ENCODE measurements around the gene MTF1.
"Not testable (repeated sequence)": the region's sequence is repeated elsewhere in the genome, so short reads cannot be mapped to it uniquely, and the experiment has no call there.

Gene MTF1

DNA sequence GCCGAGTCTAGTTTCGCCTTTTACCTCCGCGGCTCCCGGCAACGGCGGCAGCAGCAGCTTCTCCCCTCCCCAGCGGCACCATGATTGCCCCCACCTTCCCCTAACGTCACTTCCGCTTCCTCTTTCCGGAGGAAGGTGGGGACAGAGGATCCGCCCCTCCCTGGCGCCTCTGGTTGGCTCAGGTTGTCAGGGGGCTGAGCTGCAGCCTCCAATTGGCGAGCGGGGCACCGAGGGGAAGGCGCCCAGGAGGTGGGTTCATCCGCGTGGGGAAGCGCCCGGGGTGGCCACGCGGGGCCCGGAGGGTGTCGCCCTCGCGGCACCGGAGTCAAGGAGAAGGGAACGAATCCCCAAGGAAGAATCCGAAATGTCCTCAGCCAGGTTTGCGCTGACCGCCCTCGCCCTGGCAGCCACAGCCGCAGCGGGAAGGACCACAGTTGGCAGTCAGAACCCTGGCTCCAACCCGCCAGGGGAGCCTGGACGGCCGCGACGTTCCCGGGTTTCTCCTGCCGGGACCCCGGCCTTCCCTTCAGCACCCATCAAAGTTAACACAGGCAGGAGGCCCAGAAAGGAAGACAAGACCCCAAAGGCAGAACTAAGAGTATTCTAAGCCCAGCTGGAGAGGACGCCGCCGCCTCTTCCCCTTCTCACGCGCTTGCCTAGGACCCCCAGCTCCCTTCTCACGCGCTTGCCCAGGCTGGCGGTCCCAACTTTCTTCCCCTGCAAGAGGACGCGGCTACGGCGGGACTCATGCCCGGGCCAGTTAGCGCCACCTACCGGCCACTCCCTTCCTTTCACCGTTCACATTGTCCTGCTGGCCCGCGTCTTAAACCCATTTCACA is at the start of gene MTF1:
MTF1 (minus strand) TSS at position 86 of the 839 bp plus-strand sequence. CDS start 1,934 bp downstream, outside the sequence.
- peak; percentile 97 for DNase-seq

DNA sequence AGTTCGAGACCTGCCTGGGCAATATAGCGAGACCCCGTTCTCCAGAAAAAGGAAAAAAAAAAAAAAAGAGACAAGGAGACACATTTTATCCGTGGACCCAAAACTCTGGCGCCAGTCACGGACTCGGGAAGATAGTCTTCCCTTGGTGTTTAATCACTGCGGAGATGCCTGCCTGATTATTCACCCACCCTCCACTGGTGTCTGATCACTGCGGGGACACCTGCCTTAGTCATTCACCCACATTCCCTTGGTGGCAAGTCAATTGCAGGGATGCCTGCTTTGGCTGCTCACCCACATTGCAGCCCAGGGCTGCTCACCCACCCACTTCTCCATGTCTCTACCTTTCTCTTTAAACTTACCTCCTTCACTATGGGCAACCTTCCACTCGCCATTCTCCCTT is 49.1 kb upstream of the MTF1 start:
- not testable (repeated sequence) for DNase-seq

DNA sequence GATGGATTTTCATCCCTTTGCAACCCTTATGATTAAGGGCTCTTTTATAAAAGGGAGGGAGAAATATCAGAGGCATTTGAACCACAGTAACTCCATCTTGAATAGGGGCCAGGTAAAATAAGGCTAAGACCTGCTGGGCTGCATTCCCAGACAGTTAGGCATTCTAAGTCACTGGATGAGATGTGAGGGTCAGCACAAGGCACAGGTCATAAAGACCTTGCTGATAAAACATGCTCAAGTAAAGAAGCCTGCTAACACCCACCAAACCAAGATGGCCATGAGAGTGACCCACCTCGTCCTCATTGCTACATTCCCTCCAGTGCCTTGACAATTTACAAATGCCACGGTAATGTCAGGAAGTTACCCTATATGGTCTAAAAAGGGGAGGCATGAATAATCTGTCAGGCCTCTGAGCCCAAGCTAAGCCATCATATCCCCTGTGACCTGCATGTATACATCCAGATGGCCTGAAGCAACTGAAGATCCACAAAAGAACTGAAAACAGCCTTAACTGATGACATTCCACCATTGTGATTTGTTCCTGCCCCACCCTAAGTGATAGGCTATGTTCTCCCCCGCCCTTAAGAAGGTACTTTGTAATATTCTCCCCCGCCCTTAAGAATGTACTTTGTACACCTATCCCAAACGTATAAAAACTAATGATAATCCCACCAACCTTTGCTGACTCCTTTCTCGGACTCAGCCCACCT is 48.2 kb upstream of the MTF1 start:
- DNase-seq = not testable (repeated sequence)

DNA sequence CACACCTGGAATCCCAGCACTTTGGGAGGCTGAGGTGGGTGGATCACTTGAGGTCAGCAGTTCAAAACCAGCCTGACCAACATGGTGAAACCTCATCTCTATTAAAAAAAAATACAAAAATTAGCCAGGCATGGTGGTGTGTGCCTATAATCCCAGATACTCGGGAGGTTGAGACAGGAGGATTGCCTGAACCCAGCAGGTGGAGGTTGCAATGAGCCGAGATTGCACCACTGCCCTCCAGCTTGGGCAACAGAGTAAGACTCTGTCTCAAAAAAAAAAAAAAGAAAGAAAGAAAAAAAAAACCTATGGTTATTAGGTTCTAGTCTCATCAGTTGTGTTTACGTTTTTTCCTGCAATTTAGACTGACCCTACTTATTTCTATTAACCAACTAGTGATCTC is 47.2 kb upstream of the MTF1 start:
- DNase-seq = not testable (repeated sequence)

GRCh38 chr1:37905727-37906126 is 46.3 kb upstream of the MTF1 start:
- no peak for DNase-seq

DNA sequence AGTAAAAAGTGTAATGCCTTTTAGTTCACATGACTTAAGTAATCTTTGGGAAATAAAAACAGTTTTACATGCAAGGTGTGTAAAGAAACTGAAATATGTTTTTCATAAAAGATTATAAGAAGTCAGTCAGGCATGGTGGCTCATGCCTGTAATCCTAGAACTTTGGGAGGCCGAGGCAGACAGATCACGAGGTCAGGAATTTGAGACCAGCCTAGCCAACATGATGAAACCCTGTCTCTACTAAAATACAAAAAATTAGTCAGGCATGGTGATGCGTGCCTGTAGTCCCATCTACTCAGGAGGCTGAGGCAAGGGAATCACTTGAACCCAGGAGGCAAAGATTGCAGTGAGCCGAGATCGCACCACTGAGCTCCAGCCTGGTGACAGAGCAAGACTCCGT is 44.5 kb upstream of the MTF1 start:
- not testable (repeated sequence) for DNase-seq

DNA sequence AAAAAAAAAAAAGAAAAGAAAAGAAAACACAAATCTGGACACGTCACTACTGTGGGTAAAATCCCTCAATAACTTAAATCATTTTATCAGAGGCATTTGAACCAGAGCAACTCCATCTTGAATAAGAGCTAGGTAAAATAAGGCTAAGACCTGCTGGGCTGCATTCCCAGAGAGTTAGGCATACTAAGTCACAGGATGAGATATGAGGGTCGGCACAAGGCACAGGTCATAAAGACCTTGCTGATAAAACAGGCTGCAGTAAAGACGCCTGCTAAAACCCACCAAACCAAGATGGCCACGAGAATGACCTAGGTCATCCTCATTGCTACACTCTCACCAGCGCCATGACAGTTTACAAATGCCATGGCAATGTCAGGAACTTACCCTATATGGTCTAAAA is 43.6 kb upstream of the MTF1 start:
- DNase-seq = no peak

- DNase-seq = no peak
These were observed 42.5 kb upstream of the MTF1 start for GRCh38 chr1:37901893-37902225.

DNA sequence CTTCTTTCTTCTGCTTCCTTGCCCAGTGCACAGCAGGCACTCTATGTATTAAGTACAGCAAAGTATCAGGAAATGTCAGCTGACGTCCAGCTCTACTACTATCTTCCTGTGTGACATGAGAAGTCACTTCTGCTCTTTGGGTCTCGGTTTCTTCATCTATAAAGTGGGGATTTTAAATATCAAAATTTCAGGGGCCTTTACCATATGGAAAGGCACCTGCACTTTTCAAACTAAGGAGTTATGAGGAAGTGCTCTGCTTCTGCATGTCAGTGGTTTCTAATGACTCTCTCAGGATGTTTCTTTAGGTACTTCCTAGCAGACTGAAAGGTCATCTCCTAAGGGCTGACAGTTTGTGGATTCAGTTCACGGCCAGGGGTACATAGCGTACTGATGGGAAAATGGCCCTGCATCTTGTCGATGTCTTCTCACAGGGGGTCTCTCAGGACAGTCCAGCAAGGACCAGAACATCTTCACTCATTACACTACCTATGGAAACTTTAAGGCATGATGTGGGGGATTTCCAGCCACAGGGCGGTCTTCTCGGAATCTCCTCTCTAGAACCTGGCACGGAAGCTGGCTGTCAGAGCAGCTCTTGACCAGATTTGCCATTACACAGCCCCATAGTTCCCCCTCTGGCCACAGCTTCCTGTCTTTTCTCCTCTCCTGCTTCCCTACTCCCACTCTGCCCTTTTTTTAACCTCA is 42.0 kb upstream of the MTF1 start:
- peak in 1 of 2 donors; percentile 5 for DNase-seq

DNA sequence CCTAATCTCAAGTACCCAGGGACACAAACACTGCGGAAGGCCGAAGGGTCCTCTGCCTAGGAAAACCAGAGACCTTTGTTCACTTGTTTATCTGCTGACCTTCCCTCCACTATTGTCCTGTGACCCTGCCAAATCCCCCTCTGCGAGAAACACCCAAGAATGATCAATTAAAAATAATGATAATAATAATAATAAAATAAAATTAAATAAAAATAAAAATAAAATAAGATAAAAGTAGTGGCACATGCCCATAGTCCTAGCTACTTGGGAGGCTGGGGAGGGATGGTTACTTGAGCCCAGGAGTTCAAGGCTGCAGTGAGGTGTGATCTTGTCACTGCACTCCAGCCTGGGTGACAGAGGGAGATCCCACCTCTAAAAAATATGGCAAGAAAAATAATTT is 38.2 kb upstream of the MTF1 start:
- not testable (repeated sequence) for DNase-seq

DNA sequence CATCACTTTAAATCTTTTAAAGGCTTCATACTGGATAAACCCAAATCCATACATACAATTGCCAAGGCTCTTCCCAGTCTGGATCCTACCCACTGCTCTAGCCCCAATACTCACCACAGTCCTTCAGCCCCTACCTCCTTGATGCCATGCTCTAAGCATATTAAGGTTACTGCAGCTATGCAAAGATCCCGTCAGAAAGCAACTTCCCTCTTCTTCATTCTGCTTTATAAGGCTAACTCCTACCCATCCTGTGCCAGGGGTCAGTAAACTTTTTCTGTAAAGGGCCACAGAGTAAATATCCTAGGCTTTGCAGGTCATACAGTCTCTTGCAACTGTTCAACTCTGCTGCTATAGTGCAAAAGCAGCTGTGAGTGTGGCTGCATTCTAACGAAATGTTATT is 34.3 kb upstream of the MTF1 start:
- no peak for DNase-seq

- DNase-seq = no peak
These were observed 33.0 kb upstream of the MTF1 start for GRCh38 chr1:37892151-37893047.

DNA sequence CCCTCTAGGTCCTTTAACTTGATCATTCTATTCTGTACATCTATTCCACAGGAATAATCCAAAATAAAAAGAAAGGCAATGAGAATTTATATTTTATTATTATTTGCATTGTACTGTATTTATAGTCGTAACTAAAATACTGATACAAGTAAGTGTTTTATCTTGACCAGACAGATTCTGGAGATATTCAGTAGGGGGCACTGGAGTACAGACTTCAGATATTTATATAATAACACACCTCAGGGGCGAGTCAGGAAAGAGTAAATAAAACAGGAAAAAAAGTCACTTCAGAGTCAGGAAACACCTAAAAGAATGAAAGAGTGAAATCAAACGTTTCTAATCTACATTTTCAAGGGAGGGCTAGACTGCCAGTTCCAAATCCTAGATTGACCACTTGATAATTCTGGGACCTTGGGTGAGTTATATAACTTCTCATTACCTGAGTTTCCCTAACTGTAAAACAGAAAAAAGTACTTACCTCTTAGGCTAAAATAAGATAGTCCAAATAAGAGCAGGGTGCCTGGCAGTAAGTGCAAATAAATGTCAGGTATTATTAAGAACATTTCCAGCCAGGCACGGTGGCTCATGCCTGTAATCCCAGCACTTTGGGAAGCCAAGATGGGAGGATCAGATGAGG is 31.1 kb upstream of the MTF1 start:
- DNase-seq = peak in 1 of 2 donors; percentile 55

DNA sequence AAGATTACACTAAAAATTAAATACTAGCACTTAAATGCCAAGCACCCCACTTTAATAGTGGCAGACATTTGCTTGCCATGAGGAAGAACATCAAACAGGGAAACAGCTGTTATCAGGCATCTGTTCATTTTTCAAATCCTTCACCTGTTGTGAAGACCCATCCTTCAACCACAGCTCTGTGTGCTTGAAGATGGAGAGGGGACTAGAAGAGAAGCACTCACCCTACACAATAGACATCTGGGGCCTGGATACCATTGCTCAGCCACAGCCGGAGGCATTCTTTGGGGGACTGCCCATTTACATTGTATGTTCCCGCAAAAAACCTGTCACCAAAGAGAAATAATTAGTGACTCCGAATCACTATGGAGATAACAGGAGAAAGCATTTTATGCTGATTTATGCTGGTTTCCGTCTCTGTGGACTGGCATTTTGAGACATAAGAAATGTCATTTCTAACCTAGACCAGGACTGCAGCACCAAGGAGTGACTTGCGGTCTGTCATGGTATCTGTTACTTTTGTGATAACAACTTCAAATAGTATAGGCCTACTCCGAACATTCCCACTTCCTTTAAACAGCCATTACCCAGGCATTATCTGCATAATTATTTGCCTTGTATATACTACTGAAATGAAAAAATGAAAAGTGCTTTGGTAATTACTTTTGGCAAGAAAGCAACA is 28.8 kb upstream of the MTF1 start:
- no peak for DNase-seq

DNA sequence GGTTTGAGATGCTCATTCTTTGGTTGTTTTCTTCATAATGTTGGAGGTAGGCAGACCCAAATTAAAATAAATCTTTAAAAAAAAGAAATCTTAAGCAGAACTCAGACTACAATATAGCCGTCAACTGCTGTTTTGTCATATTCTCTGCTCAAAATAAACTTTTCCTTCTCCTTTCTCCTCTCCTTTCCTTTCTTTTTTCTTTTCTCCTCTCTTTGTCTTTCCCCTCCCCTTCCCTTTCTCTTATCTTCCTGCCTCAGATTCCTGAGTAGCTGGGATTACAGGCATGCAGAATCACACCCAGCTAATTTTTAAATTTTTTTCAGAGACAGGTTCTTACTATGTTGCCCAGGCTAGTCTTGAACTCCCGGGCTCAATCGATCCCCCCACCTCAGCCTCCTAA is 24.8 kb upstream of the MTF1 start:
- no peak for DNase-seq

GRCh38 chr1:37883671-37884070 is 24.3 kb upstream of the MTF1 start:
- DNase-seq = no peak

DNA sequence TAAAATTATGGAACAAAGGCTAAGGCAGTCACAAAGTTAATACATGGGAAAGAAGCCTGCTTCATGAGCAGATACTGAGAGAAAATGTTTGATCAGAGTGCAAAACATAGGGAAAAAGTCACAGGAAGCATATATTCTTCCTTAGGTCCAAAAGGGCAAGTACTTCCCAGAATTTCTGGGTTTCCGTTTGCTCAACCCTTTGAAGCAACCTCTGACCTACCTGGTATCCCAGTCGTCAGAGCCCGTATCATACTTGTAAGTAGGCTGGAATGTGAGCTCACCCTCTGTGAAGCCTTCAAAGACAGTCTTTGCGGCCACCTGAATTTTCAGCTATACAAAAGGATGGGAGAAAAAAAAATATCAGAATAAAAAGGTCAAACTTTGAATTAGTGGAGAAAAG is 20.5 kb upstream of the MTF1 start:
- DNase-seq = no peak

- no peak for DNase-seq
These were observed 18.7 kb upstream of the MTF1 start for GRCh38 chr1:37878071-37878470.

- no peak for DNase-seq
These were observed 16.4 kb upstream of the MTF1 start for GRCh38 chr1:37875833-37876232.

DNA sequence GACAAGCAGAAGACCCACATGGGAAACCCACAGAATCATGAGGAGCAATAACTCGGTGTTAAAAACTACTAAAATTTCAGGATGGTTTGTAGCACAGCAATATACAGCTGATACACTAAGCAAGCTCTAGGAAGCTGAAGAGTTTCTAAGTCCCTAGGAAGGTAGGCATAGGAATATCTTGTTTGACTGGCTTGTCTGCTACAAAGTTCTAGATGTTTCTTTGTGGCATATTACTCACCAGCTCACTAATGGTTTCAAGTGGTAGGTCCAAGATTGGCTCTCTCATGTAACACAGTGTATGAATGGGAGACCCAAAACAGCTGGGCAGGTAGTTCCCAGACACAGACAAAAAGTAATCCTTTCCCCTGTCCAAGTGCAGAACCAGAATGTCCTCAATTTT is 13.3 kb upstream of the MTF1 start:
- DNase-seq = no peak

GRCh38 chr1:37868466-37868865 is 9.1 kb upstream of the MTF1 start:
- DNase-seq = no peak

DNA sequence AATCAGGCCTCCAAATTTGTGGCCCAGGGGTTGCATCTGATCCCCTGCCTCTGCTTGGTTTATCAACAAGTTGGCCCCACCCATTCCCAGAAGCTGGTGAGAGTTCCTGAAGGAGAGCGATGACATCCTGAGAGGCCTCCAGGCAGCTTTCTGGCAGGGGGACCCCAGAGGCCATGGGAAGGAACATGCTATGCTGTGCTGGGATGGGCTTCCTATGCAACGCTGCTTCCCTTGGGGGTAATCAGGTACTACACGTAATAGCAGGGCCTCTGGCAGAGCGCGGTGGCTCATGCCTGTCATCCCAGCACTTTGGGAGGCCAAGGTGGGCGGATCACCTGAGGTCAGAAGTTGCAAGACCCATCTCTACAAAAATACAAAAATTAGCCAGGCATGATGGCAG is 8.4 kb upstream of the MTF1 start:
- DNase-seq = no peak
